WTC11 (cell line): ENCODE results near the gene CHTF8. TPM values are rescaled to one million over a fixed set of nuclear protein-coding genes. Genes with fewer than 3 reads are reported as not detected.

Experiments used
- ATAC-seq: fragments of 200-7000 bp; cut with Tn5 transposase; 2 replicates; pipeline ENCODE4 v1.10.0; 2021; ENCODE audit warnings: mild to moderate bottlenecking, moderate library complexity
- CTCF ChIA-PET: fragments of 300-600 bp; sonication (Branson Sonifier 250); formaldehyde crosslinking; loops from one replicate; lab custom pipeline; 2021; ENCODE audit warnings: antibody characterized with exemption; lab: Charles Lee
- POLR2A ChIA-PET: fragments of 350-600 bp; sonication (Branson Sonifier 250); formaldehyde crosslinking; loops from one replicate; lab custom pipeline; 2021; ENCODE audit warnings: antibody characterized with exemption; lab: Charles Lee
- DNase-seq: peaks from one replicate; pipeline ENCODE4 v3.0.0; 2021; ENCODE audit warnings: low spot score
- H3K27ac Mint-ChIP-seq: 2 replicates; pipeline ENCODE4 v1.8.0; 2021; ENCODE audit warnings: mixed read lengths
- H3K27me3 Mint-ChIP-seq: 2 replicates; pipeline ENCODE4 v1.8.0; 2021; ENCODE audit warnings: low read depth, mild to moderate bottlenecking, moderate library complexity, mixed read lengths
- H3K36me3 Mint-ChIP-seq: 2 replicates; pipeline ENCODE4 v1.8.0; 2021; ENCODE audit warnings: mixed read lengths
- H3K4me1 Mint-ChIP-seq: 2 replicates; pipeline ENCODE4 v1.8.0; 2022; ENCODE audit warnings: mixed read lengths
- H3K4me3 Mint-ChIP-seq: 2 replicates; pipeline ENCODE4 v1.8.0; 2021; ENCODE audit warnings: mild to moderate bottlenecking, moderate library complexity, mixed read lengths
- H3K9me3 Mint-ChIP-seq: 2 replicates; pipeline ENCODE4 v1.8.0; 2021; ENCODE audit warnings: mixed read lengths
- AFF4 ChIP-seq: sonication (generic); formaldehyde crosslinking; IDR thresholded peaks from 2 replicates; pipeline ENCODE4 v1.8.1; 2023; ENCODE audit warnings: mild to moderate bottlenecking, missing genetic modification reagents, borderline replicate concordance
- AR ChIP-seq: fragments of 250-450 bp; sonication (Bioruptor Pico); IDR thresholded peaks from 2 replicates; pipeline ENCODE4 v1.9.0; 2021; ENCODE audit warnings: mild to moderate bottlenecking
- CBFB ChIP-seq: sonication (generic); formaldehyde crosslinking; IDR thresholded peaks from 2 replicates; pipeline ENCODE4 v1.8.1; 2022; ENCODE audit warnings: mild to moderate bottlenecking, low read depth, missing genetic modification reagents
- E2F5 ChIP-seq: sonication (generic); formaldehyde crosslinking; IDR thresholded peaks from 2 replicates; pipeline ENCODE4 v1.8.1; 2022; ENCODE audit warnings: mild to moderate bottlenecking, moderate library complexity, missing genetic modification reagents
- ERG ChIP-seq: fragments of 250-450 bp; sonication (Bioruptor Pico); IDR thresholded peaks from 2 replicates; pipeline ENCODE4 v1.8.0; 2021; ENCODE audit warnings: mild to moderate bottlenecking
- ESRRA ChIP-seq: sonication (generic); formaldehyde crosslinking; IDR thresholded peaks from 2 replicates; pipeline ENCODE4 v1.8.1; 2022; ENCODE audit warnings: mild to moderate bottlenecking, missing genetic modification reagents, borderline replicate concordance
- FOXP1 ChIP-seq: sonication (generic); formaldehyde crosslinking; IDR thresholded peaks from 2 replicates; pipeline ENCODE4 v1.8.0; 2022; ENCODE audit warnings: missing genetic modification reagents, mild to moderate bottlenecking, moderate library complexity, borderline replicate concordance
- IRF2 ChIP-seq: sonication (generic); formaldehyde crosslinking; IDR thresholded peaks from 2 replicates; pipeline ENCODE4 v1.8.0; 2022; ENCODE audit warnings: low read depth, missing genetic modification reagents, borderline replicate concordance
- JUN ChIP-seq: sonication (generic); formaldehyde crosslinking; IDR thresholded peaks from 2 replicates; pipeline ENCODE4 v1.8.0; 2023; ENCODE audit warnings: mild to moderate bottlenecking, missing genetic modification reagents
- NFYB ChIP-seq: sonication (generic); formaldehyde crosslinking; conservative IDR thresholded peaks from 2 replicates; pipeline ENCODE4 v1.8.0; 2022; ENCODE audit warnings: low read depth, missing genetic modification reagents
- NR1H2 ChIP-seq: sonication (generic); formaldehyde crosslinking; IDR thresholded peaks from 2 replicates; pipeline ENCODE4 v1.9.0; 2021; ENCODE audit warnings: mild to moderate bottlenecking, moderate library complexity, missing genetic modification reagents
- PREB ChIP-seq: sonication (generic); formaldehyde crosslinking; IDR thresholded peaks from 2 replicates; pipeline ENCODE4 v1.8.1; 2022; ENCODE audit warnings: mild to moderate bottlenecking, missing genetic modification reagents, moderate library complexity, borderline replicate concordance
- SP1 ChIP-seq: sonication (generic); formaldehyde crosslinking; conservative IDR thresholded peaks from 2 replicates; pipeline ENCODE4 v1.8.1; 2022; ENCODE audit warnings: missing genetic modification reagents
- ZBTB43 ChIP-seq: sonication (generic); formaldehyde crosslinking; IDR thresholded peaks from 2 replicates; pipeline ENCODE4 v1.8.1; 2023; ENCODE audit warnings: mild to moderate bottlenecking, missing genetic modification reagents
- ZNF512 ChIP-seq: sonication (generic); formaldehyde crosslinking; IDR thresholded peaks from 2 replicates; pipeline ENCODE4 v1.8.1; 2022; ENCODE audit warnings: missing genetic modification reagents, borderline replicate concordance
- ZNF671 ChIP-seq: fragments of 250-450 bp; sonication (Bioruptor Pico); IDR thresholded peaks from 2 replicates; pipeline ENCODE4 v1.8.0; 2021; ENCODE audit warnings: mild to moderate bottlenecking
- total RNA-seq: library from RNA; stranded (reverse); gene quantifications from 3 replicates; pipeline ENCODE4 v1.2.3, GENCODE V29; 2021

The CHTF8 gene
- total RNA-seq, 1 experiment from 2014 or later, result 115 TPM

GRCh38 chr16:69119536-69119935 lies 12.9 kb downstream of the CHTF8 start:
- ChIA-PET POLR2A (no interaction called here), CTCF (interaction anchor here (0.8 kb wide), 1 partner anchor 12 kb away, joined by 3 read pairs; no protein-coding TSS in a partner anchor)
- Mint-ChIP-seq H3K27me3 (no peaks in the 10 kb centered on the region), H3K4me1 (no peaks in the 10 kb centered on the region), H3K27ac (no peak overlapping the region), H3K9me3 (no peaks in the 10 kb centered on the region), H3K36me3 (peaks cover 65% of the 10 kb centered on the region), H3K4me3 (no peak overlapping the region)
- DNase-seq (no peak), ATAC-seq (no peak)
- TF ChIP-seq NFYB (no peak), PREB (CRISPR knock-in tag) (no peak), ESRRA (no peak), JUN (CRISPR knock-in tag) (no peak), ZNF671 (CRISPR knock-in tag) (no peak), FOXP1 (no peak), E2F5 (CRISPR knock-in tag) (no peak)

- Mint-ChIP-seq H3K9me3 (no peaks in the 10 kb centered on the region), H3K4me3 (no peak overlapping the region), H3K27me3 (no peaks in the 10 kb centered on the region), H3K36me3 (peaks cover 70% of the 10 kb centered on the region)
- CTCF ChIA-PET, result interaction anchor here (0.8 to 1.4 kb wide), 3 partner anchors 11 to 124 kb away, joined by 3 to 4 read pairs (median 4); no protein-coding TSS in a partner anchor
- POLR2A ChIA-PET, result interaction anchor here (0.8 kb wide), 1 partner anchor 14 kb away, joined by 4 read pairs; the partner anchor contains the start of genes CHTF8 and UTP4
- DNase-seq, result no peak
- no peak for TF ChIP-seq IRF2 (CRISPR knock-in tag)
- 0 out of 2 replicates have a peak, but pooled peaks have one; percentile 19 for TF ChIP-seq AR (CRISPR knock-in tag)
- TF ChIP-seq, all 79 proteins: peak for 1
- Mint-ChIP-seq H3K27ac (no peak overlapping the region), H3K4me1 (no peaks in the 10 kb centered on the region)
- no peak for ATAC-seq
Observed at GRCh38 chr16:69118994-69119393, 13.4 kb downstream of the CHTF8 start.

- no peaks in the 10 kb centered on the region for H3K27me3 Mint-ChIP-seq
- CTCF ChIA-PET, result interaction anchor here (1.2 to 1.4 kb wide), 3 partner anchors 11 to 146 kb away, joined by 3 to 4 read pairs (median 4); no protein-coding TSS in a partner anchor
- ATAC-seq, result no peak
- peaks cover 75% of the 10 kb centered on the region for H3K36me3 Mint-ChIP-seq
- H3K9me3 Mint-ChIP-seq, result no peaks in the 10 kb centered on the region
- no peaks in the 10 kb centered on the region for H3K4me1 Mint-ChIP-seq
- H3K4me3 Mint-ChIP-seq, result no peak overlapping the region
- DNase-seq, result no peak
- no peak for TF ChIP-seq ZBTB43
- no peak for TF ChIP-seq CBFB
- TF ChIP-seq SP1, result no peak
- no peak for TF ChIP-seq ZNF512 (CRISPR knock-in tag)
- TF ChIP-seq ERG (CRISPR knock-in tag), result no peak
- no peak for TF ChIP-seq NR1H2 (CRISPR knock-in tag)
- TF ChIP-seq AFF4 (CRISPR knock-in tag), result no peak
- no peak overlapping the region for H3K27ac Mint-ChIP-seq
- POLR2A ChIA-PET, result interaction anchor here (0.8 to 1.1 kb wide), 3 partner anchors 10 to 130 kb away, joined by 3 to 7 read pairs (median 4); partner anchors contain the start of genes CHTF8 and UTP4
Observed at GRCh38 chr16:69118468-69118867, 13.9 kb downstream of the CHTF8 start.
